Spinal cord (tissue), 9 donors: Measurements from ENCODE around the gene MTCL3.

Source experiments
- DNase-seq, 6 donors: peaks; one replicate each; pipeline versions ENCODE4 v3.0.0 to v3.0.0-alpha.2; 2013 to 2015; ENCODE audit warnings: low spot score in 6 of 6, low read depth in 4 of 6
- H3K27ac ChIP-seq: one replicate; pipeline ENCODE4 v1.5.1; 2013; ENCODE audit warnings: low read depth, low read length, control low read depth
- H3K27me3 ChIP-seq: one replicate; pipeline ENCODE4 v1.6.1; 2013; ENCODE audit warnings: low read length; ENCODE audit not compliant: control insufficient read depth, insufficient read depth
- H3K36me3 ChIP-seq: one replicate; pipeline ENCODE4 v1.6.1; 2013; ENCODE audit warnings: low read length; ENCODE audit not compliant: control insufficient read depth, insufficient read depth
- H3K4me1 ChIP-seq: one replicate; pipeline ENCODE4 v1.6.1; 2013; ENCODE audit warnings: low read length; ENCODE audit not compliant: control insufficient read depth, insufficient read depth
- H3K4me3 ChIP-seq: one replicate; pipeline ENCODE4 v1.5.1; 2013; ENCODE audit warnings: low read depth, low read length, control low read depth
- H3K9me3 ChIP-seq: one replicate; pipeline ENCODE4 v1.6.1; 2013; ENCODE audit warnings: low read length; ENCODE audit not compliant: control insufficient read depth, insufficient read depth
- WGBS: methylation state at CpG from one replicate; pipeline ENCODE4 v1.1.5; 2013; ENCODE audit warnings: missing lambda C conversion rate; ENCODE audit not compliant: insufficient coverage; 5-methylcytosine and 5-hydroxymethylcytosine counted together
- donor health status: healthy.

MTCL3 gene

DNA sequence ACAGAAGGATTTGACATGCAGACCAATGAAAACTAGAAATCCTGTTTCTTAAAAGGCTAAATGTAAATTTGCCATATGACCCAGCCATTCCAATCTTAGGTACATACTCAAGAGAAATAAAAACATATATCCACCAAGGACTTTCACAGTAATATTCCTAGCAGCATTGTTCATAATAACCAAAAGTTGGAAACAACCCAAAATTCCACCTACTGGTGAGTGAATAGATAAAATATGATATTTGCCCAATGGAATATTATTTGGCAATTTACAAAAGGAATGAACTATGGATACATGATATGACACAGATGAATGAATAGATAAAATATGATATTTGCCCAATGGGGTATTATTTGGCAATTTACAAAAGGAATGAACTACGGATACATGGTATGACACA is 22.7 kb downstream of the MTCL3 start:
- Histone ChIP-seq H3K27me3 (no peaks in the 10 kb centered on the region), H3K27ac (no peak overlapping the region), H3K36me3 (no peaks in the 10 kb centered on the region), H3K4me3 (no peak overlapping the region), H3K4me1 (no peaks in the 10 kb centered on the region), H3K9me3 (no peaks in the 10 kb centered on the region)
- WGBS, result no CpG with 5 or more reads among the region's 1 CpG
- no peak for DNase-seq

- Histone ChIP-seq H3K4me3 (no peak overlapping the region), H3K9me3 (peaks cover 3% of the 10 kb centered on the region), H3K27me3 (no peaks in the 10 kb centered on the region), H3K4me1 (no peaks in the 10 kb centered on the region), H3K27ac (no peak overlapping the region), H3K36me3 (peaks cover 4% of the 10 kb centered on the region)
- DNase-seq, result no peak
These were observed 24.8 kb downstream of the MTCL3 start for GRCh38 chr6:127494240-127494767.

DNA sequence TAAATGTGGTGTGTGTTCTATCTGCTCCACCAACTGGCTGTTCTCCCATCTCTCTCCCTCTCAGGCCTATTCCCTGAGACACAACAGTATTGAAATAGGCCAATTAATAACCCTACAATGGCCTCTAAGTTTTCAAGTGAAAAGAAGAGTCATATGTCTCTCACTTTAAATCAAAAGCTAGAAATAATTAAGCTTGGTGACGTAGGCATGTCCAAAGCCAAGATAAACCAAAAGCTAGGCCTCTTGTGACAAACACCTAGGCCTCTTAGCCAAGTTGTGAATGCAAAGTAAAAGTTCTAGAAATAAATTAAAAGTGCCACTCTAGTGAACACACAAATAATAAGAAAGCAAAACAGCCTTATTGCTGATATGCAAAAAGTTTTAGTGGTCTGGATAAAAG is 29.9 kb downstream of the MTCL3 start:
- H3K4me3 ChIP-seq, result no peak overlapping the region
- H3K4me1 ChIP-seq, result no peaks in the 10 kb centered on the region
- DNase-seq, result no peak
- H3K9me3 ChIP-seq, result peaks cover 3% of the 10 kb centered on the region
- no CpG with 5 or more reads among the region's 1 CpG for WGBS
- H3K27ac ChIP-seq, result no peak overlapping the region
- H3K36me3 ChIP-seq, result peaks cover 4% of the 10 kb centered on the region
- H3K27me3 ChIP-seq, result no peaks in the 10 kb centered on the region

GRCh38 chr6:127486934-127487333 is 32.2 kb downstream of the MTCL3 start:
- peaks cover 4% of the 10 kb centered on the region for H3K36me3 ChIP-seq
- H3K27me3 ChIP-seq, result no peaks in the 10 kb centered on the region
- no peaks in the 10 kb centered on the region for H3K4me1 ChIP-seq
- WGBS, result no CpG with 5 or more reads among the region's 3 CpGs
- DNase-seq, result no peak
- H3K4me3 ChIP-seq, result no peak overlapping the region
- no peak overlapping the region for H3K27ac ChIP-seq
- peaks cover 3% of the 10 kb centered on the region for H3K9me3 ChIP-seq

DNA sequence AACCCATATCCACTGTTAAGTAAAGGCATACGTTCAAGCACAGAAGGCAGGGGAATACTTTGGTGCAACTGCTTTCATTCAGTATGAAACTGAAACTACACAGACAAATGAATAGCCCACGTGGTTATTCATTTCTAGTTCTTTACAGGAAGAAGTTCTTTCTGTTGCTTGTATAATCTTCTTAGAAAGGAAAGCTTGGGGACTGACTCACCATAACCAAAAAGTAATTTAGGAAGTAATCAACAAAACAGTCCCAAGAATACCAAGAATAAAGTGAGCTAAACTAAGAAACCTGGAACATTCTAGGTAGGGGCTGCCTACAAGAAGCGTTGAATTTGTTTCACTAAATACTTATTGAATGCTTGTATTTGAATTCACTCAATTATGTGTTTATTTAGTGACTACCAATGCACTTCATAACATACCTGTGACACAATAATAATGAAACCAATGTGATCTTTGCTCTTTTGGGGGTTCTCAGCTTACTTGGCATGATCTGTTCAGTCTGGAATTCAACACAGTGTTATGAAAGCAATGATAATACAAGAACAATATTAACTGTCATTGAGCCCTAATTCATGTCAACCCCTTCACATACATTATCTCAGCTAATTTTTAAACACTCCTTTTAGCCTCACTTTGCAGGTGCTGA is 34.8 kb downstream of the MTCL3 start:
- no peak for DNase-seq
- no peaks in the 10 kb centered on the region for H3K9me3 ChIP-seq
- H3K4me3 ChIP-seq, result no peak overlapping the region
- H3K27ac ChIP-seq, result no peak overlapping the region
- H3K4me1 ChIP-seq, result no peaks in the 10 kb centered on the region
- H3K27me3 ChIP-seq, result no peaks in the 10 kb centered on the region
- no peaks in the 10 kb centered on the region for H3K36me3 ChIP-seq
- no CpG with 5 or more reads among the region's 3 CpGs for WGBS

DNA sequence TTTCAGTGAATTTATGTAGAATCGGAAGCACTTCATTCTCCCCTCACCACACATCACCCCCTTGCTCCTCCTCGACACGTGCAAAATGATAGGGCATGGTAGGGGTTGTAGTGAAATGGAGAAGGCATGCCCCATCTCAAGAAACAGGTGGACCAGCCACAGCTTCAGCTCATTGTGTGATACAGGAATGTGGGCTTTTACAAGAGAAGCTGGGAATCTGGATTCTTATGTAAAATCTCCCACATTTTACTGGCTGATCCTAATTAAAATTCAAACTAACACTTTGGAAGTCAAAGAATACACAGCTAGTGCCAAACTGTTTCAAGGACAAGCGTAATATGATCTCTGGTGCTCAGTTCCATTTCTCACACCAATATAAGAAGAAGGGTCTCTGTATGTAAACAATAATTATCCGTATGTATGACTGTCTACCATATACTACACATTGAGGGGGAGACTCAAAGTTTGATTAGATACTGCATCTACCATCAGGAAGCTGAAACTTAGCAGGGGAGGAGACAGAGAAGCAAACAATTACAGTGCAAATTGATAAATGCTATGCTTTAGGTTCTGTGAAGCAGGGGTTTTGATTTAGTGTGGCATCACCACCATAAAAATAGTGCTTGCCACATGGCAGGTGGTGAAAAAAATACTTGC is 35.6 kb downstream of the MTCL3 start:
- H3K27ac ChIP-seq, result no peak overlapping the region
- H3K27me3 ChIP-seq, result no peaks in the 10 kb centered on the region
- WGBS, result no CpG with 5 or more reads among the region's 5 CpGs
- DNase-seq, result peak in 1 of 6 donors; percentile 9
- H3K36me3 ChIP-seq, result peaks cover 7% of the 10 kb centered on the region
- no peaks in the 10 kb centered on the region for H3K4me1 ChIP-seq
- no peak overlapping the region for H3K4me3 ChIP-seq
- H3K9me3 ChIP-seq, result no peaks in the 10 kb centered on the region

DNA sequence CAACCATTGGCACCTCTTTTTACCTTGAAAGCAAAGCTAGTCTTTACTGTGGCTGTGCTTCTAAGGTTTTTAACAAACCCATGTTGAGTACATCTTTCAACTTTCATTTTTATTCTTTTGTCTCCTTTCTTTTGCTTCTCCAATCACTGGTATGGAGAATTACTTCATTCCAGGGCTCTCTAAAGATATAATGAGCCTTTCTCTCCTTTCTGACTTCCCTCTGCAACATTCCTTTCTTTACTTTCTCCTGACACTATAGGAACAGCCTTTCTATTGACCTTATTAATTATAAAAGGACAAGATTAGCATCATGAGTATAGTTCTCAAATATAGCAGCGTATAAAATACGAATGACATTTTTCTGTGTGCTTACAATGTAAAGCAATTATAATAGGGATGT is 36.8 kb downstream of the MTCL3 start:
- DNase-seq, result no peak
- H3K27ac ChIP-seq, result no peak overlapping the region
- no peak overlapping the region for H3K4me3 ChIP-seq
- peaks cover 10% of the 10 kb centered on the region for H3K36me3 ChIP-seq
- WGBS, result no CpG with 5 or more reads among the region's 2 CpGs
- H3K4me1 ChIP-seq, result no peaks in the 10 kb centered on the region
- H3K9me3 ChIP-seq, result no peaks in the 10 kb centered on the region
- H3K27me3 ChIP-seq, result no peaks in the 10 kb centered on the region

GRCh38 chr6:127481628-127482027 is 37.5 kb downstream of the MTCL3 start:
- no peak for DNase-seq
- peaks cover 10% of the 10 kb centered on the region for H3K36me3 ChIP-seq
- H3K4me1 ChIP-seq, result no peaks in the 10 kb centered on the region
- 100% methylated on average over 1 of the region's 4 CpGs for WGBS
- no peak overlapping the region for H3K27ac ChIP-seq
- no peak overlapping the region for H3K4me3 ChIP-seq
- no peaks in the 10 kb centered on the region for H3K9me3 ChIP-seq
- no peaks in the 10 kb centered on the region for H3K27me3 ChIP-seq

- Histone ChIP-seq H3K36me3 (peaks cover 12% of the 10 kb centered on the region), H3K9me3 (no peaks in the 10 kb centered on the region), H3K4me1 (no peaks in the 10 kb centered on the region), H3K4me3 (no peak overlapping the region), H3K27ac (no peak overlapping the region), H3K27me3 (no peaks in the 10 kb centered on the region)
- WGBS, result 100% methylated on average over 2 of the region's 2 CpGs
- no peak for DNase-seq
These were observed 38.0 kb downstream of the MTCL3 start for GRCh38 chr6:127481111-127481510.

GRCh38 chr6:127477658-127478057 is 41.5 kb downstream of the MTCL3 start:
- WGBS, result no CpG with 5 or more reads among the region's 1 CpG
- H3K27me3 ChIP-seq, result no peaks in the 10 kb centered on the region
- no peak for DNase-seq
- no peaks in the 10 kb centered on the region for H3K9me3 ChIP-seq
- peaks cover 32% of the 10 kb centered on the region for H3K36me3 ChIP-seq
- H3K4me3 ChIP-seq, result no peak overlapping the region
- no peaks in the 10 kb centered on the region for H3K4me1 ChIP-seq
- H3K27ac ChIP-seq, result no peak overlapping the region
